H1 (cell line): Measurements from ENCODE around the gene ZNF771. TPM values are rescaled to one million over a fixed set of nuclear protein-coding genes. Genes with fewer than 3 reads are reported as not detected.

ENCODE experiments used
- BRCA1 ChIP-seq: IDR thresholded peaks from 2 replicates; pipeline ENCODE4 v1.6.1; 2012; ENCODE audit warnings: low read depth, low read length, improper control_type of control experiment
- CBX5 ChIP-seq: fragments of 300-800, 300-1000 bp; sonication (generic); IDR thresholded peaks from 2 replicates; pipeline ENCODE4 v1.7.1; 2016; ENCODE audit warnings: antibody characterized with exemption, low read length, low read depth
- CEBPB ChIP-seq: IDR thresholded peaks from 2 replicates; pipeline ENCODE4 v1.6.1; 2012; ENCODE audit warnings: low read depth, low read length
- CHD7 ChIP-seq: fragments of 300-600 bp; sonication (generic); IDR thresholded peaks from 2 replicates; pipeline ENCODE4 v1.7.1; 2012; ENCODE audit warnings: low read length, moderate library complexity, mild to moderate bottlenecking, inconsistent platforms; ENCODE audit not compliant: insufficient replicate concordance
- EGR1 ChIP-seq: IDR thresholded peaks from 2 replicates; pipeline ENCODE4 v1.6.1; 2011; ENCODE audit warnings: low read depth, low read length, borderline replicate concordance
- KDM1A ChIP-seq: fragments of 200-600, 300-600 bp; sonication (generic); IDR thresholded peaks from 2 replicates; pipeline ENCODE4 v1.7.1; 2016; ENCODE audit warnings: mild to moderate bottlenecking, low read length, borderline replicate concordance
- POU5F1 ChIP-seq: IDR thresholded peaks from 2 replicates; pipeline ENCODE4 v1.6.1; 2011; ENCODE audit warnings: low read depth, mild to moderate bottlenecking, low read length, moderate library complexity
- SIN3A ChIP-seq, 2 experiments: IDR thresholded peaks in 1 of 2; conservative IDR thresholded peaks in 1 of 2; 2 replicates each; pipeline ENCODE4 v1.6.1; 2011 to 2012; ENCODE audit warnings: low read length in 2 of 2, improper control_type of control experiment in 1 of 2, low read depth in 1 of 2, mild to moderate bottlenecking in 1 of 2
- SIRT6 ChIP-seq: IDR thresholded peaks from one replicate; pipeline ENCODE4 v1.7.1; 2012; ENCODE audit warnings: low read length, inconsistent platforms
- TBP ChIP-seq: IDR thresholded peaks from 2 replicates; pipeline ENCODE4 v1.6.1; 2011; ENCODE audit warnings: low read depth, low read length, improper control_type of control experiment
- polyA plus RNA-seq, 7 experiments: library from polyadenylated mRNA; depleted of rRNA in 3 of 7; stranded (reverse) in 5 of 7; unstranded in 2 of 7; fragments of >200 nt in 5 of 7; fragments of 200-250 nt in 2 of 7; gene quantifications; 1 replicate in 5 of 7; 2 replicates in 1 of 7; 4 replicates in 1 of 7; pipeline versions ENCODE4 v1.2.1 to v1.2.3, GENCODE V29; 2011 to 2013; ENCODE audit warnings: missing spikeins in 2 of 7, mixed read lengths in 2 of 7
- total RNA-seq: library from RNA; stranded (reverse); fragmentation: NEBNext Ultra II Directional; extraction: Animal tissue kit (Norgen Biotek cat#: 25700); gene quantifications from 2 replicates; pipeline ENCODE4 v1.2.1, GENCODE V29; 2021

The ZNF771 gene
- total and polyA plus RNA-seq, 2 of the 8 experiments (the other 6 are each of a cell fraction or from before 2014, with no cell fraction given): 10.6 to 15.7 TPM

GRCh38 chr16:30430428-30430970, 23.1 kb downstream of the ZNF771 start (continued):
- TF ChIP-seq CEBPB: no peak
- no peak for TF ChIP-seq SIN3A (conservative IDR thresholded peaks at IDR 0.05 in 1 of 2, IDR thresholded peaks at IDR 0.05 in 1 of 2; ENCODE audit: low read depth in 1 of 2, low read length in 2 of 2)
- no peak for TF ChIP-seq CHD7
- no peak for TF ChIP-seq EGR1
- no peak for TF ChIP-seq CBX5
- TF ChIP-seq SIRT6: no peak
- no peak for TF ChIP-seq POU5F1
- no peak for TF ChIP-seq BRCA1
- TF ChIP-seq KDM1A: no peak
- no peak for TF ChIP-seq TBP
